HEK293 (cell line): ENCODE measurements around the gene H2BK1.

Experiments
- CTCF ChIA-PET: fragments of 350-600 bp; formaldehyde crosslinking; extraction: SDS; loops from one replicate; lab custom pipeline; 2021; ENCODE audit warnings: antibody characterized with exemption; lab: Yijun Ruan, JAX
- POLR2A ChIA-PET: fragments of 300-600 bp; formaldehyde crosslinking; extraction: SDS; loops from one replicate; lab custom pipeline; 2020; ENCODE audit warnings: antibody characterized with exemption, inconsistent platforms; lab: Yijun Ruan, JAX
- H3K27ac ChIP-seq: fragments of 200-500 bp; sonication (Bioruptor generic); 2 replicates; pipeline ENCODE4 v1.5.1; 2014; ENCODE audit warnings: low read depth, low read length, control low read depth, inconsistent platforms; ENCODE audit errors: extremely low read depth
- H3K36me3 ChIP-seq, 2 experiments: fragments of 200-500 bp in 1 of 2; sonication (Bioruptor generic) in 1 of 2; 1 replicate in 1 of 2; 2 replicates in 1 of 2; pipeline ENCODE4 v1.5.1; 2014 to 2017; ENCODE audit warnings: inconsistent platforms in 2 of 2, low read length in 2 of 2; ENCODE audit not compliant: control insufficient read depth in 2 of 2, insufficient read depth in 1 of 2
- H3K4me1 ChIP-seq: fragments of 200-500 bp; sonication (Bioruptor generic); 2 replicates; pipeline ENCODE4 v1.5.1; 2014; ENCODE audit warnings: mild to moderate bottlenecking, low read length, inconsistent platforms; ENCODE audit not compliant: control insufficient read depth, insufficient read depth
- H3K4me3 ChIP-seq: 2 replicates; pipeline ENCODE4 v1.5.1; 2011; ENCODE audit warnings: low read depth, mild to moderate bottlenecking, control low read depth, low read length, moderate library complexity
- H3K9me3 ChIP-seq: fragments of 200-500 bp; sonication (Bioruptor generic); 2 replicates; pipeline ENCODE4 v1.5.1; 2014; ENCODE audit warnings: low read depth, low read length, inconsistent platforms; ENCODE audit not compliant: control insufficient read depth, insufficient read depth
- PRDM2 ChIP-seq: fragments of 450-650 bp; formaldehyde crosslinking; IDR thresholded peaks from 2 replicates; pipeline ENCODE4 v1.5.1; 2016; ENCODE audit warnings: missing biosample characterization, missing genetic modification characterization, borderline replicate concordance
- SETDB1 ChIP-seq: IDR thresholded peaks from one replicate; pipeline ENCODE4 v1.6.1; 2017; ENCODE audit warnings: mild to moderate bottlenecking, low read length, moderate library complexity, mixed read lengths; ENCODE audit not compliant: insufficient read length
- ZFP3 ChIP-seq: fragments of 450-650 bp; formaldehyde crosslinking; IDR thresholded peaks from 2 replicates; pipeline ENCODE4 v1.5.1; 2016; ENCODE audit warnings: low read depth, missing biosample characterization, missing genetic modification characterization
- ZNF2 ChIP-seq: fragments of 450-650 bp; formaldehyde crosslinking; IDR thresholded peaks from 2 replicates; pipeline ENCODE4 v1.5.1; 2016; ENCODE audit warnings: missing biosample characterization, missing genetic modification characterization
- ZNF26 ChIP-seq: fragments of 450-650 bp; formaldehyde crosslinking; IDR thresholded peaks from 2 replicates; pipeline ENCODE4 v1.5.1; 2016; ENCODE audit warnings: missing biosample characterization, missing genetic modification characterization
- ZNF274 ChIP-seq, 2 experiments: fragments of 200-500 bp in 1 of 2; fragments of 450-650 bp in 1 of 2; sonication (Bioruptor generic) in 1 of 2; formaldehyde crosslinking in 1 of 2; IDR thresholded peaks; 2 replicates each; pipeline versions ENCODE4 v1.5.1 to v1.6.1; 2014 to 2016; ENCODE audit warnings: borderline replicate concordance in 1 of 2, inconsistent platforms in 1 of 2, low read length in 1 of 2, missing biosample characterization in 1 of 2, missing genetic modification characterization in 1 of 2
- ZNF600 ChIP-seq: fragments of 450-650 bp; formaldehyde crosslinking; IDR thresholded peaks from 2 replicates; pipeline ENCODE4 v1.5.1; 2016; ENCODE audit warnings: missing biosample characterization, missing genetic modification characterization
- ZNF610 ChIP-seq: fragments of 450-650 bp; formaldehyde crosslinking; IDR thresholded peaks from 2 replicates; pipeline ENCODE4 v1.5.1; 2016; ENCODE audit warnings: missing biosample characterization, missing genetic modification characterization, borderline replicate concordance
- ZNF777 ChIP-seq: fragments of 450-650 bp; formaldehyde crosslinking; IDR thresholded peaks from 2 replicates; pipeline ENCODE4 v1.5.1; 2017; ENCODE audit warnings: missing biosample characterization, missing genetic modification characterization, borderline replicate concordance
- ZSCAN4 ChIP-seq: fragments of 450-650 bp; formaldehyde crosslinking; IDR thresholded peaks from 2 replicates; pipeline ENCODE4 v1.5.1; 2017; ENCODE audit warnings: missing biosample characterization, missing genetic modification characterization

H2BK1 gene

GRCh38 chr7:151237244-151238189 is 27.2 kb upstream of the H2BK1 start:
- Histone ChIP-seq H3K27ac (no peak overlapping the region), H3K4me3 (no peak overlapping the region), H3K36me3 (peaks cover 3 to 87% of the 10 kb centered on the region in 2 experiments; a peak in 2 of 3 replicates), H3K4me1 (no peaks in the 10 kb centered on the region), H3K9me3 (no peaks in the 10 kb centered on the region)
- ChIA-PET CTCF (interaction anchor here (0.8 to 1.5 kb wide), 4 partner anchors 8 to 30 kb away, joined by 3 to 7 read pairs (median 3); partner anchors contain the start of gene ABCF2), POLR2A (interaction anchor here (0.9 to 1.9 kb wide), 5 partner anchors 8 to 153 kb away, joined by 3 to 26 read pairs (median 3); partner anchors contain the start of gene ABCF2)
- TF ChIP-seq ZNF26 (tag by site-specific recombination) (no peak), ZNF600 (tag by site-specific recombination) (peak; percentile 62; the same call in 1 of the 2 replicates)

- peaks cover 3 to 76% of the 10 kb centered on the region in 2 experiments; a peak in 2 of 3 replicates for H3K36me3 ChIP-seq
- TF ChIP-seq ZNF2 (tag by site-specific recombination) (no peak), ZNF777 (tag by site-specific recombination) (no peak), ZNF610 (tag by site-specific recombination) (no peak), ZNF274 (IDR thresholded peaks at IDR 0.05; ENCODE audit: low read length) (no peak), ZNF274 (tag by site-specific recombination; IDR thresholded peaks at IDR 0.05; ENCODE audit: borderline replicate concordance) (no peak), ZFP3 (tag by site-specific recombination) (no peak), PRDM2 (no peak), SETDB1 (no peak), ZSCAN4 (no peak)
- ChIA-PET CTCF (interaction anchor here (0.6 to 1.5 kb wide), 7 partner anchors 8 to 75 kb away, joined by 3 to 7 read pairs (median 3); partner anchors contain the start of gene ABCF2), POLR2A (interaction anchor here (0.5 to 1.9 kb wide), 5 partner anchors 9 to 151 kb away, joined by 3 to 26 read pairs (median 3); partner anchors contain the start of gene ABCF2)
- no peaks in the 10 kb centered on the region for H3K9me3 ChIP-seq
- no peaks in the 10 kb centered on the region for H3K4me1 ChIP-seq
- no peak overlapping the region for H3K27ac ChIP-seq
- no peak overlapping the region for H3K4me3 ChIP-seq
Measured at GRCh38 chr7:151236406-151236805, 26.1 kb upstream of the H2BK1 start.
